Mucosa of descending colon (tissue), 3 donors: ENCODE measurements around the gene LONRF2. TPM values are rescaled to one million over a fixed set of nuclear protein-coding genes. Genes with fewer than 3 reads are reported as not detected.

Source experiments
- ATAC-seq: fragments of 200-7000 bp; cut with Tn5 transposase; one replicate; pipeline ENCODE4 v1.9.1; 2020; ENCODE audit warnings: mild to moderate bottlenecking, moderate library complexity
- DNase-seq, 3 donors: peaks; one replicate each; pipeline ENCODE4 v3.0.0-alpha.2; 2020
- H3K36me3 ChIP-seq: fragments of 200-600 bp; one replicate; pipeline ENCODE4 v1.8.0; 2021; ENCODE audit warnings: low read depth, mild to moderate bottlenecking
- H3K4me1 ChIP-seq: fragments of 200-600 bp; one replicate; pipeline ENCODE4 v1.8.0; 2021; ENCODE audit warnings: low read depth, mild to moderate bottlenecking
- H3K4me3 ChIP-seq: fragments of 200-600 bp; one replicate; pipeline ENCODE4 v1.8.0; 2021; ENCODE audit warnings: mild to moderate bottlenecking
- H3K9me3 ChIP-seq: fragments of 200-600 bp; one replicate; pipeline ENCODE4 v1.8.0; 2021; ENCODE audit warnings: mild to moderate bottlenecking
- intact Hi-C, 2 donors: fragments of 100-400 bp; cut with DNase I in 1 of 2; cut with micrococcal nuclease in 1 of 2; formaldehyde crosslinking; loops; one replicate each; pipeline versions ENCODE4 v1.11.0 to v1.11.1; 2022; cut with DNase I, micrococcal nuclease
- total RNA-seq, 3 donors: library from RNA; stranded (reverse); fragmentation: NEBNext Ultra II Directional in 2 of 3; extraction: Animal tissue kit (Norgen Biotek cat#: 25700) in 2 of 3; gene quantifications; one replicate each; pipeline versions ENCODE4 v1.2.1 to v1.2.4, GENCODE V29; 2021 to 2023
- TF ChIP-seq, protein P1 (sequence below): fragments of 200-600 bp; IDR thresholded peaks from one replicate; pipeline ENCODE4 v1.8.0; 2022; ENCODE audit warnings: antibody characterized with exemption, mild to moderate bottlenecking
- donor health status: DM: no; HTN: no; CAD: no; lungs with moderate emphysema.
- donor health status: DM: no; HTN: no; CAD: no.
- donor health status: DM: no; HTN: yes; CAD: no.

The LONRF2 gene
- total RNA-seq, 3 donors from 2014 or later, result 0.41 to 19.9 (median 0.67) TPM

- Histone ChIP-seq H3K4me3 (no peak overlapping the region), H3K4me1 (no peaks in the 10 kb centered on the region), H3K9me3 (no peaks in the 10 kb centered on the region), H3K36me3 (no peaks in the 10 kb centered on the region)
- intact Hi-C loops, result no loop called here
- ATAC-seq, result no peak
- TF ChIP-seq, protein P1, sequence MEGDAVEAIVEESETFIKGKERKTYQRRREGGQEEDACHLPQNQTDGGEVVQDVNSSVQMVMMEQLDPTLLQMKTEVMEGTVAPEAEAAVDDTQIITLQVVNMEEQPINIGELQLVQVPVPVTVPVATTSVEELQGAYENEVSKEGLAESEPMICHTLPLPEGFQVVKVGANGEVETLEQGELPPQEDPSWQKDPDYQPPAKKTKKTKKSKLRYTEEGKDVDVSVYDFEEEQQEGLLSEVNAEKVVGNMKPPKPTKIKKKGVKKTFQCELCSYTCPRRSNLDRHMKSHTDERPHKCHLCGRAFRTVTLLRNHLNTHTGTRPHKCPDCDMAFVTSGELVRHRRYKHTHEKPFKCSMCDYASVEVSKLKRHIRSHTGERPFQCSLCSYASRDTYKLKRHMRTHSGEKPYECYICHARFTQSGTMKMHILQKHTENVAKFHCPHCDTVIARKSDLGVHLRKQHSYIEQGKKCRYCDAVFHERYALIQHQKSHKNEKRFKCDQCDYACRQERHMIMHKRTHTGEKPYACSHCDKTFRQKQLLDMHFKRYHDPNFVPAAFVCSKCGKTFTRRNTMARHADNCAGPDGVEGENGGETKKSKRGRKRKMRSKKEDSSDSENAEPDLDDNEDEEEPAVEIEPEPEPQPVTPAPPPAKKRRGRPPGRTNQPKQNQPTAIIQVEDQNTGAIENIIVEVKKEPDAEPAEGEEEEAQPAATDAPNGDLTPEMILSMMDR, result no peak
- DNase-seq, result no peak
These were observed 85.1 kb downstream of the LONRF2 start for GRCh38 chr2:100237163-100237562.

DNA sequence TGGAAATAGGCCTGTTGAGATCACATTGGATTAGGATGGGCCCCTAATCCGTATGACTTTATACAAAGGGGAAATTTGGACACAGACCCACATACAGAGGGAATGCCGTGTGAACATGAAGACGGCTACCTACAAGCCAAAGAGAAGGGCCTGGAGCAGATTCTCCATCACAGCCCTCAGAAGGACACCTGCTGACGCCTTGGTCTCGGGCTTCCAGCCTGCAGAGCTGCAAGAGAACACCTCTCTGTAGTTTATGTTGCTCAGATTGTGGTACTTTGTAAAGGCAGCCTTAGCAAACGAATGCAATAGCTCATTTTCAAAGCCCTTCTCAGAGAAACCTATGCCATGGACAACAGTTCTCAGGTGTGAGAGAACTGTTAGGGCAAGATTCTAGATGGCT lies 86.1 kb downstream of the LONRF2 start:
- no peaks in the 10 kb centered on the region for H3K36me3 ChIP-seq
- TF ChIP-seq, protein P1, result no peak
- no peaks in the 10 kb centered on the region for H3K4me1 ChIP-seq
- no peak overlapping the region for H3K4me3 ChIP-seq
- DNase-seq (no peak), ATAC-seq (no peak)
- intact Hi-C loops, result no loop called here
- H3K9me3 ChIP-seq, result no peaks in the 10 kb centered on the region

DNA sequence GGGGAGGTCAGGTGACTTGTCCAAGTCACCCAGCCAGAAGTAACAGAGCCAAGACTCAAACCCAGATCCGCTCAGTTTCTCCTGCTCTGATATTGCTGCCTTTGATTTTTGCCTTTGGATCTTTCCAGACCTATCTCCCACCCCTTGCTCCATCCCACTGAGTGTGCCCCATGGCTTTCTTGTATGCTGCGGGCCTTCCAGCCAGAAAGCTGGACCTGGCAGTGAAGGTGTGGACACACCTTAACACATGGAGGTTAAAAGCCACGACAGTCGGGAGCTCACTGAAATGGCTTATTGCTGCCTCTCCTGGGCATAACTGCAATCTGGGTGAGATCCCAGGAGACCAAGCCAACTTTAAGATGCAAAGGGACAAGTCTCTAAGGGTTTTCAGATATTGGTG lies 86.7 kb downstream of the LONRF2 start:
- Histone ChIP-seq H3K9me3 (no peaks in the 10 kb centered on the region), H3K4me3 (no peak overlapping the region), H3K36me3 (no peaks in the 10 kb centered on the region), H3K4me1 (no peaks in the 10 kb centered on the region)
- TF ChIP-seq, protein P1, result no peak
- no peak for DNase-seq
- no peak for ATAC-seq
- intact Hi-C loops, result no loop called here

DNA sequence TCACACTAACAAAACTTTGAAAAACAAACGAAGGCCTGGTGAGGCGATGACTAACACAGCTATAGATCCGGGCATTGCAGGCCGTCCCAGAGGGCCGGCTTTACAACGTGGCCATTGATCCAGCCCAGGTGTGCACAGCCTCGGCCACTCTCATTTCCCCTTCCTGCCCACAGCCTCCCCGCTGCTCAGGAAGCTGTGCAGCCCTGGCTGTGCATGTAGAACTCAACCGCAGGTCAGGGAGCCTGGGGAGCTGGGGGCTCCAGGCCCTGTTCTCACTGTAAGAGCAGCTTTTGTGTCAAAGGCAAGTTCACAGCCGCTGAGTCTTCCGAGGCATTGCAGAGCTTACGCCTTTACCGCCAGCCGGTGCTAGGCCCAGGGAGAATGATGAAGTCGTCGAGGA lies 87.2 kb downstream of the LONRF2 start:
- H3K36me3 ChIP-seq, result no peaks in the 10 kb centered on the region
- TF ChIP-seq, protein P1, result no peak
- peak in 2 of 3 donors; percentile 37 to 73 for DNase-seq
- intact Hi-C loops, result no loop called here
- no peaks in the 10 kb centered on the region for H3K9me3 ChIP-seq
- no peaks in the 10 kb centered on the region for H3K4me1 ChIP-seq
- ATAC-seq, result peak; percentile 85
- H3K4me3 ChIP-seq, result no peak overlapping the region

- Histone ChIP-seq H3K4me1 (no peaks in the 10 kb centered on the region), H3K36me3 (no peaks in the 10 kb centered on the region), H3K4me3 (no peak overlapping the region), H3K9me3 (no peaks in the 10 kb centered on the region)
- intact Hi-C loops, result no loop called here
- ATAC-seq, result no peak
- DNase-seq, result no peak
- TF ChIP-seq, protein P1, result no peak
These were observed 88.2 kb downstream of the LONRF2 start for GRCh38 chr2:100234141-100234540.

GRCh38 chr2:100233061-100233460 lies 89.2 kb downstream of the LONRF2 start:
- TF ChIP-seq, protein P1, result no peak
- Histone ChIP-seq H3K36me3 (no peaks in the 10 kb centered on the region), H3K4me3 (no peak overlapping the region), H3K9me3 (no peaks in the 10 kb centered on the region), H3K4me1 (no peaks in the 10 kb centered on the region)
- ATAC-seq (no peak), DNase-seq (no peak)
- intact Hi-C loops, result no loop called here
